Measurements from ENCODE around the gene THAP7. TPM values are rescaled to one million over a fixed set of nuclear protein-coding genes. Genes with fewer than 3 reads are reported as not detected.
A peak's percentile ranks its signal among the peaks of the same experiment; 100 is the strongest.
"Not testable (repeated sequence)": the region's sequence is repeated elsewhere in the genome, so short reads cannot be mapped to it uniquely, and the experiment has no call there.

Gene THAP7
- 10 to 100 TPM; 33.6 to 33.8 TPM for total RNA-seq

GRCh38 chr22:21001601-21002325 is at the start of gene THAP7:
THAP7 (minus strand) TSS chr22:21002118; CDS start chr22:21001911, 207 bp downstream.
- peaks cover 18% of the 10 kb centered on the region for H3K4me1 Mint-ChIP-seq
- no peaks in the 10 kb centered on the region for H3K9me3 Mint-ChIP-seq
- H3K36me3 Mint-ChIP-seq = peaks cover 4% of the 10 kb centered on the region
- POLR2A ChIA-PET = interaction anchor here (0.9 to 2.7 kb wide), 6 partner anchors 11 to 31 kb away, joined by 3 to 18 read pairs (median 4); partner anchors contain the start of genes LZTR1, P2RX6 and SLC7A4
- ATAC-seq (ENCODE audit: low read depth) = peak; percentile 90
- no peaks in the 10 kb centered on the region for H3K27me3 Mint-ChIP-seq
- H3K4me3 Mint-ChIP-seq = peak within 1 kb of the TSS; percentile 96
- peak within 1 kb of the TSS; percentile 99 for H3K27ac Mint-ChIP-seq
- DNase-seq = peak; percentile 98

- Mint-ChIP-seq H3K4me3 (no peak overlapping the region), H3K27ac (peak overlapping the region; percentile 28), H3K36me3 (no peaks in the 10 kb centered on the region), H3K27me3 (peaks cover 2% of the 10 kb centered on the region), H3K9me3 (no peaks in the 10 kb centered on the region), H3K4me1 (peaks cover 23% of the 10 kb centered on the region)
- POLR2A ChIA-PET = no interaction called here
- DNase-seq (no peak), ATAC-seq (ENCODE audit: low read depth) (no peak)
Observed at GRCh38 chr22:21051145-21051830, 49.4 kb upstream of the THAP7 start.

- ATAC-seq (ENCODE audit: low read depth); H3K9me3 Mint-ChIP-seq; H3K27ac Mint-ChIP-seq; POLR2A ChIA-PET; H3K4me3 Mint-ChIP-seq; DNase-seq; H3K36me3 Mint-ChIP-seq; H3K27me3 Mint-ChIP-seq: not testable (repeated sequence)
- peaks cover 26% of the 10 kb centered on the region for H3K4me1 Mint-ChIP-seq
Observed at GRCh38 chr22:21048965-21049364, 47.0 kb upstream of the THAP7 start.

GRCh38 chr22:21048448-21048847 is 46.5 kb upstream of the THAP7 start:
- POLR2A ChIA-PET; H3K4me3 Mint-ChIP-seq; H3K9me3 Mint-ChIP-seq; H3K36me3 Mint-ChIP-seq; H3K27me3 Mint-ChIP-seq; DNase-seq; ATAC-seq (ENCODE audit: low read depth); H3K27ac Mint-ChIP-seq: not testable (repeated sequence)
- peaks cover 30% of the 10 kb centered on the region for H3K4me1 Mint-ChIP-seq

- H3K27me3 Mint-ChIP-seq = peaks cover 17% of the 10 kb centered on the region
- POLR2A ChIA-PET = no interaction called here
- H3K36me3 Mint-ChIP-seq = no peaks in the 10 kb centered on the region
- H3K4me1 Mint-ChIP-seq = peaks cover 31% of the 10 kb centered on the region
- DNase-seq (no peak), ATAC-seq (ENCODE audit: low read depth) (no peak)
- H3K27ac Mint-ChIP-seq = no peak overlapping the region
- H3K9me3 Mint-ChIP-seq = no peaks in the 10 kb centered on the region
- no peak overlapping the region for H3K4me3 Mint-ChIP-seq
Observed at GRCh38 chr22:21047730-21048129, 45.8 kb upstream of the THAP7 start.

- DNase-seq = no peak
- POLR2A ChIA-PET = interaction anchor here (1.4 kb wide), 1 partner anchor 8 kb away, joined by 5 read pairs; no protein-coding TSS in a partner anchor
- H3K4me3 Mint-ChIP-seq = no peak overlapping the region
- H3K4me1 Mint-ChIP-seq = peaks cover 31% of the 10 kb centered on the region
- no peaks in the 10 kb centered on the region for H3K9me3 Mint-ChIP-seq
- no peak overlapping the region for H3K27ac Mint-ChIP-seq
- H3K36me3 Mint-ChIP-seq = no peaks in the 10 kb centered on the region
- no peak for ATAC-seq (ENCODE audit: low read depth)
- peaks cover 19% of the 10 kb centered on the region for H3K27me3 Mint-ChIP-seq
Observed at GRCh38 chr22:21047035-21047661, 45.2 kb upstream of the THAP7 start.

GRCh38 chr22:21045585-21046294 is 43.8 kb upstream of the THAP7 start, which contains the start of gene LRRC74B:
LRRC74B (plus strand) TSS chr22:21045946; CDS start chr22:21045987, 41 bp downstream.
- Mint-ChIP-seq H3K36me3 (no peaks in the 10 kb centered on the region), H3K4me3 (peak within 1 kb of the TSS; percentile 68), H3K27ac (peak within 1 kb of the TSS; percentile 70), H3K4me1 (peaks cover 21% of the 10 kb centered on the region), H3K9me3 (no peaks in the 10 kb centered on the region), H3K27me3 (peaks cover 19% of the 10 kb centered on the region)
- ATAC-seq (ENCODE audit: low read depth) = peak; percentile 92
- DNase-seq = peak; percentile 82
- POLR2A ChIA-PET = interaction anchor here (1.4 kb wide), 1 partner anchor 10 kb away, joined by 5 read pairs; no protein-coding TSS in a partner anchor

- H3K36me3 Mint-ChIP-seq = no peaks in the 10 kb centered on the region
- H3K4me1 Mint-ChIP-seq = peaks cover 21% of the 10 kb centered on the region
- no peak overlapping the region for H3K4me3 Mint-ChIP-seq
- H3K27me3 Mint-ChIP-seq = peaks cover 23% of the 10 kb centered on the region
- H3K9me3 Mint-ChIP-seq = no peaks in the 10 kb centered on the region
- DNase-seq (no peak), ATAC-seq (ENCODE audit: low read depth) (no peak)
- H3K27ac Mint-ChIP-seq = no peak overlapping the region
- POLR2A ChIA-PET = no interaction called here
Observed at GRCh38 chr22:21044931-21045584, 43.1 kb upstream of the THAP7 start.

GRCh38 chr22:21043860-21044535 is 42.1 kb upstream of the THAP7 start:
- DNase-seq (no peak), ATAC-seq (ENCODE audit: low read depth) (no peak)
- no peak overlapping the region for H3K27ac Mint-ChIP-seq
- H3K4me3 Mint-ChIP-seq = no peak overlapping the region
- H3K9me3 Mint-ChIP-seq = no peaks in the 10 kb centered on the region
- POLR2A ChIA-PET = no interaction called here
- H3K36me3 Mint-ChIP-seq = no peaks in the 10 kb centered on the region
- H3K27me3 Mint-ChIP-seq = peaks cover 26% of the 10 kb centered on the region
- peaks cover 21% of the 10 kb centered on the region for H3K4me1 Mint-ChIP-seq

GRCh38 chr22:21042978-21043859 is 41.3 kb upstream of the THAP7 start:
- Mint-ChIP-seq H3K36me3 (no peaks in the 10 kb centered on the region), H3K27ac (no peak overlapping the region), H3K4me3 (no peak overlapping the region), H3K27me3 (peaks cover 29% of the 10 kb centered on the region), H3K9me3 (no peaks in the 10 kb centered on the region), H3K4me1 (peaks cover 21% of the 10 kb centered on the region)
- no peak for DNase-seq
- POLR2A ChIA-PET = no interaction called here
- no peak for ATAC-seq (ENCODE audit: low read depth)

- ATAC-seq (ENCODE audit: low read depth) (no peak), DNase-seq (no peak)
- POLR2A ChIA-PET = no interaction called here
- Mint-ChIP-seq H3K9me3 (no peaks in the 10 kb centered on the region), H3K4me1 (peaks cover 21% of the 10 kb centered on the region), H3K36me3 (no peaks in the 10 kb centered on the region), H3K27me3 (peaks cover 37% of the 10 kb centered on the region), H3K4me3 (no peak overlapping the region), H3K27ac (no peak overlapping the region)
Observed at GRCh38 chr22:21041937-21042336, 40.0 kb upstream of the THAP7 start.
